Activated naive CD4-positive, alpha-beta T cell treated with anti-CD3 and anti-CD28 coated beads, Interleukin-2, amount 10 ng/mL, durations not matched to agents 7 days and 5 days (primary cell): Measurements from ENCODE around the gene SUSD6.
A peak's percentile ranks its signal among the peaks of the same experiment; 100 is the strongest.

Experiments used
- CTCF ChIA-PET: fragments of 350-600 bp; sonication (Branson Sonifier 250); formaldehyde crosslinking; loops from one replicate; lab custom pipeline; 2021; ENCODE audit warnings: antibody characterized with exemption; lab: Charles Lee
- DNase-seq: peaks from one replicate; pipeline ENCODE4 v3.0.0-alpha.2; 2020
- H3K27ac Mint-ChIP-seq: one replicate; pipeline ENCODE4 v1.8.0; 2021; ENCODE audit warnings: mild to moderate bottlenecking, moderate library complexity, mixed read lengths
- H3K27me3 Mint-ChIP-seq: one replicate; pipeline ENCODE4 v1.8.0; 2021; ENCODE audit warnings: mild to moderate bottlenecking, mixed read lengths
- H3K36me3 Mint-ChIP-seq: one replicate; pipeline ENCODE4 v1.8.0; 2021; ENCODE audit warnings: mixed read lengths
- H3K4me1 Mint-ChIP-seq: one replicate; pipeline ENCODE4 v1.8.0; 2021; ENCODE audit warnings: mixed read lengths
- H3K4me3 Mint-ChIP-seq: one replicate; pipeline ENCODE4 v1.8.0; 2021; ENCODE audit warnings: mild to moderate bottlenecking, moderate library complexity, mixed read lengths
- H3K9me3 Mint-ChIP-seq: one replicate; pipeline ENCODE4 v1.8.0; 2021; ENCODE audit warnings: mixed read lengths

Gene SUSD6

GRCh38 chr14:69616408-69616773 lies 5.0 kb downstream of the SUSD6 start:
- no peaks in the 10 kb centered on the region for H3K9me3 Mint-ChIP-seq
- CTCF ChIA-PET, result interaction anchor here (0.6 to 2.2 kb wide), 9 partner anchors 9 to 110 kb away, joined by 3 to 8 read pairs (median 4); no protein-coding TSS in a partner anchor
- peaks cover 37% of the 10 kb centered on the region for H3K36me3 Mint-ChIP-seq
- H3K4me1 Mint-ChIP-seq, result peaks cover 87% of the 10 kb centered on the region
- H3K27ac Mint-ChIP-seq, result peak overlapping the region; percentile 99
- H3K4me3 Mint-ChIP-seq, result peak overlapping the region; percentile 99
- H3K27me3 Mint-ChIP-seq, result no peaks in the 10 kb centered on the region
- no peak for DNase-seq

GRCh38 chr14:69617796-69618195 lies 6.4 kb downstream of the SUSD6 start:
- no peak overlapping the region for H3K4me3 Mint-ChIP-seq
- peaks cover 30% of the 10 kb centered on the region for H3K36me3 Mint-ChIP-seq
- H3K27ac Mint-ChIP-seq, result peak overlapping the region; percentile 99
- no peaks in the 10 kb centered on the region for H3K27me3 Mint-ChIP-seq
- CTCF ChIA-PET, result interaction anchor here (1.2 to 2.2 kb wide), 3 partner anchors 13 to 56 kb away, joined by 3 to 8 read pairs (median 4); no protein-coding TSS in a partner anchor
- H3K4me1 Mint-ChIP-seq, result peaks cover 97% of the 10 kb centered on the region
- DNase-seq, result no peak
- no peaks in the 10 kb centered on the region for H3K9me3 Mint-ChIP-seq

GRCh38 chr14:69619012-69619411 lies 7.6 kb downstream of the SUSD6 start:
- no peaks in the 10 kb centered on the region for H3K9me3 Mint-ChIP-seq
- CTCF ChIA-PET, result no interaction called here
- H3K4me3 Mint-ChIP-seq, result no peak overlapping the region
- H3K27ac Mint-ChIP-seq, result peak overlapping the region; percentile 62
- H3K4me1 Mint-ChIP-seq, result peaks cover 95% of the 10 kb centered on the region
- no peaks in the 10 kb centered on the region for H3K27me3 Mint-ChIP-seq
- peaks cover 32% of the 10 kb centered on the region for H3K36me3 Mint-ChIP-seq
- no peak for DNase-seq

- H3K4me1 Mint-ChIP-seq, result peaks cover 95% of the 10 kb centered on the region
- H3K27ac Mint-ChIP-seq, result no peak overlapping the region
- H3K4me3 Mint-ChIP-seq, result no peak overlapping the region
- DNase-seq, result no peak
- H3K27me3 Mint-ChIP-seq, result no peaks in the 10 kb centered on the region
- no peaks in the 10 kb centered on the region for H3K9me3 Mint-ChIP-seq
- CTCF ChIA-PET, result interaction anchor here (1.4 kb wide), 1 partner anchor 8 kb away, joined by 3 read pairs; no protein-coding TSS in a partner anchor
- peaks cover 29% of the 10 kb centered on the region for H3K36me3 Mint-ChIP-seq
These were observed 8.8 kb downstream of the SUSD6 start for GRCh38 chr14:69620211-69620611.

- Mint-ChIP-seq H3K4me3 (no peak overlapping the region), H3K4me1 (peaks cover 95% of the 10 kb centered on the region), H3K27ac (no peak overlapping the region), H3K27me3 (no peaks in the 10 kb centered on the region), H3K9me3 (no peaks in the 10 kb centered on the region), H3K36me3 (peaks cover 25% of the 10 kb centered on the region)
- DNase-seq, result no peak
- CTCF ChIA-PET, result interaction anchor here (1.4 kb wide), 1 partner anchor 9 kb away, joined by 3 read pairs; no protein-coding TSS in a partner anchor
These were observed 9.6 kb downstream of the SUSD6 start for GRCh38 chr14:69620981-69621380.

GRCh38 chr14:69624136-69624535 lies 12.7 kb downstream of the SUSD6 start:
- no peak for DNase-seq
- Mint-ChIP-seq H3K27ac (peak overlapping the region; percentile 92), H3K9me3 (no peaks in the 10 kb centered on the region), H3K27me3 (no peaks in the 10 kb centered on the region), H3K4me1 (peaks cover 91% of the 10 kb centered on the region), H3K36me3 (peaks cover 17% of the 10 kb centered on the region), H3K4me3 (no peak overlapping the region)
- CTCF ChIA-PET, result interaction anchor here (1.0 to 1.8 kb wide), 2 partner anchors 12 to 13 kb away, joined by 3 to 6 read pairs; no protein-coding TSS in a partner anchor

- H3K4me1 Mint-ChIP-seq, result peaks cover 92% of the 10 kb centered on the region
- H3K27me3 Mint-ChIP-seq, result no peaks in the 10 kb centered on the region
- peak; percentile 87 for DNase-seq
- H3K4me3 Mint-ChIP-seq, result peak overlapping the region; percentile 54
- peaks cover 12% of the 10 kb centered on the region for H3K36me3 Mint-ChIP-seq
- no peaks in the 10 kb centered on the region for H3K9me3 Mint-ChIP-seq
- H3K27ac Mint-ChIP-seq, result peak overlapping the region; percentile 92
- CTCF ChIA-PET, result interaction anchor here (0.6 to 1.8 kb wide), 3 partner anchors 9 to 14 kb away, joined by 3 to 6 read pairs (median 4); partner anchors contain the start of gene SUSD6
These were observed 14.1 kb downstream of the SUSD6 start for GRCh38 chr14:69625299-69626131.

- peaks cover 90% of the 10 kb centered on the region for H3K4me1 Mint-ChIP-seq
- no peak for DNase-seq
- no peaks in the 10 kb centered on the region for H3K27me3 Mint-ChIP-seq
- peak overlapping the region; percentile 92 for H3K27ac Mint-ChIP-seq
- CTCF ChIA-PET, result interaction anchor here (0.6 kb wide), 1 partner anchor 15 kb away, joined by 3 read pairs; the partner anchor contains the start of gene SUSD6
- no peaks in the 10 kb centered on the region for H3K9me3 Mint-ChIP-seq
- peaks cover 12% of the 10 kb centered on the region for H3K36me3 Mint-ChIP-seq
- H3K4me3 Mint-ChIP-seq, result peak overlapping the region; percentile 56
These were observed 14.7 kb downstream of the SUSD6 start for GRCh38 chr14:69626132-69626500.

- CTCF ChIA-PET, result interaction anchor here (0.5 to 1.9 kb wide), 4 partner anchors 13 to 189 kb away, joined by 3 to 7 read pairs (median 4); no protein-coding TSS in a partner anchor
These were observed 18.1 kb downstream of the SUSD6 start for GRCh38 chr14:69629225-69630127.

GRCh38 chr14:69630360-69630759 lies 19.0 kb downstream of the SUSD6 start:
- H3K4me1 Mint-ChIP-seq, result peaks cover 93% of the 10 kb centered on the region
- H3K36me3 Mint-ChIP-seq, result peaks cover 20% of the 10 kb centered on the region
- H3K27ac Mint-ChIP-seq, result no peak overlapping the region
- H3K27me3 Mint-ChIP-seq, result no peaks in the 10 kb centered on the region
- DNase-seq, result no peak
- no peaks in the 10 kb centered on the region for H3K9me3 Mint-ChIP-seq
- CTCF ChIA-PET, result interaction anchor here (0.5 to 1.9 kb wide), 7 partner anchors 13 to 188 kb away, joined by 3 to 7 read pairs (median 4); no protein-coding TSS in a partner anchor
- H3K4me3 Mint-ChIP-seq, result no peak overlapping the region

More at GRCh38 chr14:69629225-69630127, 18.1 kb downstream of the SUSD6 start:
- H3K4me1 Mint-ChIP-seq, result peaks cover 93% of the 10 kb centered on the region
- no peak for DNase-seq
- no peak overlapping the region for H3K27ac Mint-ChIP-seq
- no peak overlapping the region for H3K4me3 Mint-ChIP-seq
- peaks cover 16% of the 10 kb centered on the region for H3K36me3 Mint-ChIP-seq
- H3K9me3 Mint-ChIP-seq, result no peaks in the 10 kb centered on the region
- no peaks in the 10 kb centered on the region for H3K27me3 Mint-ChIP-seq

- Mint-ChIP-seq H3K4me3 (no peak overlapping the region), H3K36me3 (peaks cover 18% of the 10 kb centered on the region), H3K4me1 (peaks cover 93% of the 10 kb centered on the region), H3K27ac (no peak overlapping the region), H3K9me3 (no peaks in the 10 kb centered on the region), H3K27me3 (no peaks in the 10 kb centered on the region)
- no peak for DNase-seq
- CTCF ChIA-PET, result interaction anchor here (1.1 to 1.9 kb wide), 5 partner anchors 11 to 54 kb away, joined by 3 to 7 read pairs (median 4); no protein-coding TSS in a partner anchor
These were observed 20.1 kb downstream of the SUSD6 start for GRCh38 chr14:69631509-69631908.

GRCh38 chr14:69632164-69632563 lies 20.8 kb downstream of the SUSD6 start:
- Mint-ChIP-seq H3K36me3 (peaks cover 14% of the 10 kb centered on the region), H3K4me3 (no peak overlapping the region), H3K27ac (peak overlapping the region; percentile 29), H3K4me1 (peaks cover 93% of the 10 kb centered on the region), H3K27me3 (no peaks in the 10 kb centered on the region), H3K9me3 (no peaks in the 10 kb centered on the region)
- DNase-seq, result no peak
- CTCF ChIA-PET, result interaction anchor here (1.2 kb wide), 1 partner anchor 10 kb away, joined by 3 read pairs; no protein-coding TSS in a partner anchor

- DNase-seq, result no peak
- H3K27ac Mint-ChIP-seq, result peak overlapping the region; percentile 29
- no peaks in the 10 kb centered on the region for H3K27me3 Mint-ChIP-seq
- H3K9me3 Mint-ChIP-seq, result no peaks in the 10 kb centered on the region
- peaks cover 14% of the 10 kb centered on the region for H3K36me3 Mint-ChIP-seq
- CTCF ChIA-PET, result interaction anchor here (1.2 kb wide), 1 partner anchor 9 kb away, joined by 3 read pairs; no protein-coding TSS in a partner anchor
- H3K4me1 Mint-ChIP-seq, result peaks cover 95% of the 10 kb centered on the region
- H3K4me3 Mint-ChIP-seq, result no peak overlapping the region
These were observed 21.3 kb downstream of the SUSD6 start for GRCh38 chr14:69632593-69633151.
